ENCODE results near the gene TP53I13. TPM values are rescaled to one million over a fixed set of nuclear protein-coding genes. Genes with fewer than 3 reads are reported as not detected.

Gene TP53I13
- total RNA-seq, 1 experiment from 2014 or later, result 33.3 TPM

DNA sequence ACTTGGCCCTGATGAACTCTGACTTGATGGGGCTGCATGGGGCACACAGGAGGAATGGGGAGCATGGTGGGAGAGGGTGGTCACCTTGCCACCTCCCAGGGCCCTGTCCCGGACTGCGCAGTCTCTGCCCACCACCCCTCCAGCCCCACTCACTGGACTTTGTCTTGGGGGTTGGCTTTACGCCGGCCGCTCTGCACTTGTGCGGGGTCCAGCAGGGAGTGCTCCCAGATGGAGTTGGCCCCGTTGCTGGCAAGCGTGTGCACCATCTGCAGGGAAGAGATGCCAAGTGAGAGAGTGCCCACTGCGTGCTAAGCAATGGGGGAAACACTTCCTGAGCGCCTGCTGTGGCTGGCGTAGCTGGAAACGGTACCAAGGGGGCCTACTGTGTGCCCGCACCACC is 14.3 kb downstream of the TP53I13 start:
- Histone ChIP-seq H3K36me3 (ENCODE audit: control insufficient read depth in 1 of 2, insufficient read depth in 2 of 2, low read length in 2 of 2) (peaks cover 3 to 10% of the 10 kb centered on the region in 2 experiments; a peak in 2 of 4 replicates), H3K9me2 (ENCODE audit: insufficient read depth) (no peaks in the 10 kb centered on the region), H3K79me2 (ENCODE audit: insufficient read depth, low read length) (peaks cover 50% of the 10 kb centered on the region), H3K4me2 (ENCODE audit: low read length) (no peak overlapping the region), H3K4me3 (replicated peaks in 1 of 2; ENCODE audit: low read depth in 1 of 2, low read length in 2 of 2) (no peak overlapping the region), H2AFZ (ENCODE audit: low read depth, low read length, poor library complexity, severe bottlenecking) (no peak overlapping the region), H3K4me1 (ENCODE audit: control insufficient read depth in 1 of 2, insufficient read depth in 2 of 2, low read length in 2 of 2) (peaks cover 12 to 47% of the 10 kb centered on the region in 2 experiments; a peak in 3 of 4 replicates), H3K27me3 (ENCODE audit: insufficient read depth, low read length) (no peaks in the 10 kb centered on the region), H4K20me1 (ENCODE audit: insufficient read depth) (no peaks in the 10 kb centered on the region), H3K27ac (ENCODE audit: low read depth, low read length) (no peak overlapping the region), H3K9me3 (ENCODE audit: control insufficient read depth in 1 of 2, insufficient read depth in 1 of 2, low read depth in 1 of 2, low read length in 2 of 2) (no peaks in the 10 kb centered on the region), H3K9ac (ENCODE audit: low read length) (no peak overlapping the region)
- TF ChIP-seq TCF7L2 (IDR thresholded peaks at IDR 0.05; ENCODE audit: borderline replicate concordance, extremely low read depth, insufficient read depth, insufficient read length) (no peak), EZH2phosphoT487 (IDR thresholded peaks at IDR 0.05; ENCODE audit: borderline replicate concordance) (no peak), EGR1 (IDR thresholded peaks at IDR 0.05; ENCODE audit: low read depth) (no peak), ZNF274 (IDR thresholded peaks at IDR 0.05; ENCODE audit: low read depth, low read length) (no peak), SRF (IDR thresholded peaks at IDR 0.05; ENCODE audit: low read depth) (no peak), ELF1 (IDR thresholded peaks at IDR 0.05; ENCODE audit: borderline replicate concordance, low read depth) (no peak), SP1 (IDR thresholded peaks at IDR 0.05; ENCODE audit: low read depth) (no peak), SIN3A (IDR thresholded peaks at IDR 0.05; ENCODE audit: low read depth) (no peak), YY1 (IDR thresholded peaks at IDR 0.05; ENCODE audit: extremely low read depth, insufficient replicate concordance, low read depth, low read length) (no peak), JUND (IDR thresholded peaks at IDR 0.05) (no peak), CEBPB (IDR thresholded peaks at IDR 0.05; ENCODE audit: low read depth) (no peak)
- TF ChIP-seq, protein P1, sequence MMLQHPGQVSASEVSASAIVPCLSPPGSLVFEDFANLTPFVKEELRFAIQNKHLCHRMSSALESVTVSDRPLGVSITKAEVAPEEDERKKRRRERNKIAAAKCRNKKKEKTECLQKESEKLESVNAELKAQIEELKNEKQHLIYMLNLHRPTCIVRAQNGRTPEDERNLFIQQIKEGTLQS (IDR thresholded peaks at IDR 0.05), result no peak
- TF ChIP-seq, protein P2, sequence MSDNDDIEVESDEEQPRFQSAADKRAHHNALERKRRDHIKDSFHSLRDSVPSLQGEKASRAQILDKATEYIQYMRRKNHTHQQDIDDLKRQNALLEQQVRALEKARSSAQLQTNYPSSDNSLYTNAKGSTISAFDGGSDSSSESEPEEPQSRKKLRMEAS (IDR thresholded peaks at IDR 0.05), result no peak
- TF ChIP-seq, protein P3, sequence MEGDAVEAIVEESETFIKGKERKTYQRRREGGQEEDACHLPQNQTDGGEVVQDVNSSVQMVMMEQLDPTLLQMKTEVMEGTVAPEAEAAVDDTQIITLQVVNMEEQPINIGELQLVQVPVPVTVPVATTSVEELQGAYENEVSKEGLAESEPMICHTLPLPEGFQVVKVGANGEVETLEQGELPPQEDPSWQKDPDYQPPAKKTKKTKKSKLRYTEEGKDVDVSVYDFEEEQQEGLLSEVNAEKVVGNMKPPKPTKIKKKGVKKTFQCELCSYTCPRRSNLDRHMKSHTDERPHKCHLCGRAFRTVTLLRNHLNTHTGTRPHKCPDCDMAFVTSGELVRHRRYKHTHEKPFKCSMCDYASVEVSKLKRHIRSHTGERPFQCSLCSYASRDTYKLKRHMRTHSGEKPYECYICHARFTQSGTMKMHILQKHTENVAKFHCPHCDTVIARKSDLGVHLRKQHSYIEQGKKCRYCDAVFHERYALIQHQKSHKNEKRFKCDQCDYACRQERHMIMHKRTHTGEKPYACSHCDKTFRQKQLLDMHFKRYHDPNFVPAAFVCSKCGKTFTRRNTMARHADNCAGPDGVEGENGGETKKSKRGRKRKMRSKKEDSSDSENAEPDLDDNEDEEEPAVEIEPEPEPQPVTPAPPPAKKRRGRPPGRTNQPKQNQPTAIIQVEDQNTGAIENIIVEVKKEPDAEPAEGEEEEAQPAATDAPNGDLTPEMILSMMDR (IDR thresholded peaks at IDR 0.05 in 2 of 3, conservative IDR thresholded peaks at IDR 0.05 in 1 of 3; ENCODE audit: borderline replicate concordance in 1 of 3, insufficient read depth in 1 of 3, low read depth in 2 of 3, low read length in 2 of 3), result no peak
- TF ChIP-seq, protein P4, sequence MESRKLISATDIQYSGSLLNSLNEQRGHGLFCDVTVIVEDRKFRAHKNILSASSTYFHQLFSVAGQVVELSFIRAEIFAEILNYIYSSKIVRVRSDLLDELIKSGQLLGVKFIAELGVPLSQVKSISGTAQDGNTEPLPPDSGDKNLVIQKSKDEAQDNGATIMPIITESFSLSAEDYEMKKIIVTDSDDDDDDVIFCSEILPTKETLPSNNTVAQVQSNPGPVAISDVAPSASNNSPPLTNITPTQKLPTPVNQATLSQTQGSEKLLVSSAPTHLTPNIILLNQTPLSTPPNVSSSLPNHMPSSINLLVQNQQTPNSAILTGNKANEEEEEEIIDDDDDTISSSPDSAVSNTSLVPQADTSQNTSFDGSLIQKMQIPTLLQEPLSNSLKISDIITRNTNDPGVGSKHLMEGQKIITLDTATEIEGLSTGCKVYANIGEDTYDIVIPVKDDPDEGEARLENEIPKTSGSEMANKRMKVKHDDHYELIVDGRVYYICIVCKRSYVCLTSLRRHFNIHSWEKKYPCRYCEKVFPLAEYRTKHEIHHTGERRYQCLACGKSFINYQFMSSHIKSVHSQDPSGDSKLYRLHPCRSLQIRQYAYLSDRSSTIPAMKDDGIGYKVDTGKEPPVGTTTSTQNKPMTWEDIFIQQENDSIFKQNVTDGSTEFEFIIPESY (IDR thresholded peaks at IDR 0.05; ENCODE audit: extremely low read depth, insufficient replicate concordance, low read length), result no peak
- ChIA-PET CTCF (interaction anchor here (0.6 to 6.0 kb wide), 2 partner anchors 9 to 15 kb away, joined by 3 to 38 read pairs; partner anchors contain the start of gene ANKRD13B), POLR2A (no interaction called here), RAD21 (ENCODE audit: low non-redundant PET in 1 of 2, low total read pairs in 2 of 2, uncharacterized antibody in 2 of 2, unreplicated experiment in 2 of 2) (no interaction called here)
- no peak for ATAC-seq
- no TSS peak for BruUV-seq (replicated peaks)
- DNase-seq (ENCODE audit: low read depth, low spot score), result no peak
- intact Hi-C loops (cut with micrococcal nuclease), result no loop called here

Measured in HCT116 (cell line).